ENCODE results near the gene SS18.

The SS18 gene

DNA sequence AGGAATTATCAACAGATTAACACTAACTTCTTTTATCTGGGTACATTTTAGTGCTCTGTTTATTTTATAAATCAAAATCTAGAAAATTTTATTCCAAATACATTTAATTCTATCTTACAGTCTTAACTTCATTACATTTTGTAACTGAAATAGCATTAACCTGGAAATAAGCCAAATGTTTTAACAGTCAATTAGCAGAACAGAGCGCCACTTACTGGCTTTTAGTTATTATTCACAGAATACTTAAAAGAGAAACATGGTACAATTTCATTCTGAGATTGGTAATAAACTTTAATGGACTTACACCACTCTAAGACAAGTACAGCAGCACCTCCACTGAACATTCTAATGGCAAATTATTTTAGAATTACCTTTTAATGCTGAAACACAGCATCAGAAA lies 38.6 kb downstream of the SS18 start:
- TF ChIP-seq, protein P1, sequence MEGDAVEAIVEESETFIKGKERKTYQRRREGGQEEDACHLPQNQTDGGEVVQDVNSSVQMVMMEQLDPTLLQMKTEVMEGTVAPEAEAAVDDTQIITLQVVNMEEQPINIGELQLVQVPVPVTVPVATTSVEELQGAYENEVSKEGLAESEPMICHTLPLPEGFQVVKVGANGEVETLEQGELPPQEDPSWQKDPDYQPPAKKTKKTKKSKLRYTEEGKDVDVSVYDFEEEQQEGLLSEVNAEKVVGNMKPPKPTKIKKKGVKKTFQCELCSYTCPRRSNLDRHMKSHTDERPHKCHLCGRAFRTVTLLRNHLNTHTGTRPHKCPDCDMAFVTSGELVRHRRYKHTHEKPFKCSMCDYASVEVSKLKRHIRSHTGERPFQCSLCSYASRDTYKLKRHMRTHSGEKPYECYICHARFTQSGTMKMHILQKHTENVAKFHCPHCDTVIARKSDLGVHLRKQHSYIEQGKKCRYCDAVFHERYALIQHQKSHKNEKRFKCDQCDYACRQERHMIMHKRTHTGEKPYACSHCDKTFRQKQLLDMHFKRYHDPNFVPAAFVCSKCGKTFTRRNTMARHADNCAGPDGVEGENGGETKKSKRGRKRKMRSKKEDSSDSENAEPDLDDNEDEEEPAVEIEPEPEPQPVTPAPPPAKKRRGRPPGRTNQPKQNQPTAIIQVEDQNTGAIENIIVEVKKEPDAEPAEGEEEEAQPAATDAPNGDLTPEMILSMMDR (conservative IDR thresholded peaks at IDR 0.05; ENCODE audit: low read depth, low read length) = no peak
- H3K4me3 ChIP-seq (ENCODE audit: low read depth, low read length) = no peak overlapping the region
- no peak for DNase-seq (ENCODE audit: low read depth)

DNA sequence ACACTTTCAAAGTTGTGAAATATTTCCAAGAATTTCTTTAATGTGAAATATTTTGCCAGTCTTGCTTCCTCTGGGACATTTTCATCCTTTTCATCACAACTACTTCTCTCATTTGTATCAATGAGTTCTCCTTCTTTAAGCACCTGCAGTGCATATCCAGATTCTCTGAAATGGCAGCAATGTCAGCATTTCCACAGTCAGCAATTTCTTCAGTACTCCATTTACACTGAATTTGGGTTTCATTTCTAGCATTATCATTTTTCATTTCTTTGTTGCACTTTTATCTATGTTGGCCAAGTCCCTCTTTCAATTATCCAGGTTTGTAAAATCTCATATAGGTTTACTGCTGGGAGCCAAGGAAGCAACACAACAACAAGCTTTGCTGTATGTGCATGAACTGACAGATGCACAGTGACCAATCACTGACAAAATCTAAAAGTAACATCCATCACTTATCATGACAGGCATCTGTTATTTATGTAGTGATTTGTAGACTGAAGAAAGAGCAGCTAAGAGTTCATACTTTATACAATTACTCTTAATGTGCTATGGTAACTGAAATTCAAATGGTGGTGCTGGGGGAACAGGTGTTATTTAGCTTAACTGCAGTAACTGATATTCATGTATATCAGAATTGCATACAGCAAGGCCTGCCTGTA lies 43.9 kb downstream of the SS18 start:
- TF ChIP-seq, protein P1 (conservative IDR thresholded peaks at IDR 0.05; ENCODE audit: low read depth, low read length) = no peak
- DNase-seq (ENCODE audit: low read depth) = no peak
- H3K4me3 ChIP-seq (ENCODE audit: low read depth, low read length) = no peak overlapping the region

DNA sequence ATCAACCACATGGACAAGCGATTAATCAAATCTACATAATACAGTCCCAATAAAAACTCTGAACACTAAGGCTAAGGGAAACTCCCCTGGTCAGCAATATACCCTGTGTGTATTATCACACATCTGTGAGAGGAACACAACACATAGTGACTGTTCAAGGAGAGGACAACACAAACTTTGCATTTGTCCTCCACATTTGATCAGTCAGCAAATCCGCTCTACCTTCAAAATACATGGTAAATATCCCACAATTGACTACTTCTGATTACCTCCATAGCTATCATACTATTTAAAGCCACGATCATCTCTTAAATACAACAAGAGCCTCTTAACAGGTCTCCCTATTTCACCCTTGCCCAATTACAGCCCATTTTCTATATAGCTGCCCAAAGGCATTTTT lies 45.6 kb downstream of the SS18 start:
- TF ChIP-seq, protein P1 (conservative IDR thresholded peaks at IDR 0.05; ENCODE audit: low read depth, low read length) = no peak
- DNase-seq (ENCODE audit: low read depth) = no peak
- no peak overlapping the region for H3K4me3 ChIP-seq (ENCODE audit: low read depth, low read length)

DNA sequence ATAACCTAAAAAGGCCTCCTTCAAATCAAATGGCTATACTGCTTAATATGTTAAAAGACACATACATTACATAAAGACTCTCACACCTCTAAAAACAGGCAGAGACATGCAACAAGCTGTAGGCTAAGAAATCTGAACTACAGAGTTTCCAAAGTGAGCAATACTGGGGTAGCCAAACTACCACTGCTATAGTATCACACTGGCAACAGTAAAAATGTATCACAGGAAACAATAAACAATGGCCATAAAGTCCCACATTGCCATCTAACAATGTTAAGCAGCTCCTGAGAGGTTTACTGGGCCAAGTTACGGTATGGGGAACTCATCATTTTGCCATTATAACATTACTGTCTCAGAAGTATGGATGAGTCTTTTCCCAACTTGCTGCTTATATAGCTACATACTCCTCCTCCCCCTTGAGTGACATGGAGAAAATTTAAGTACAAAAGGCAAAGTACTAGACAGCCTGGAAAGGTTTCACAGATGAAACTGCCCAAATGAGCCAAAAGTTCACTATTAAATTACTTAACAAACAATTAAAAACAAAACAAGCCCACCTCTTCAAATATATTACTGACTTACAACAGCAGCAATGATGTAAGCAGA lies 50.3 kb downstream of the SS18 start:
- TF ChIP-seq, protein P1 (conservative IDR thresholded peaks at IDR 0.05; ENCODE audit: low read depth, low read length) = no peak
- DNase-seq (ENCODE audit: low read depth) = no peak
- no peak overlapping the region for H3K4me3 ChIP-seq (ENCODE audit: low read depth, low read length)

DNA sequence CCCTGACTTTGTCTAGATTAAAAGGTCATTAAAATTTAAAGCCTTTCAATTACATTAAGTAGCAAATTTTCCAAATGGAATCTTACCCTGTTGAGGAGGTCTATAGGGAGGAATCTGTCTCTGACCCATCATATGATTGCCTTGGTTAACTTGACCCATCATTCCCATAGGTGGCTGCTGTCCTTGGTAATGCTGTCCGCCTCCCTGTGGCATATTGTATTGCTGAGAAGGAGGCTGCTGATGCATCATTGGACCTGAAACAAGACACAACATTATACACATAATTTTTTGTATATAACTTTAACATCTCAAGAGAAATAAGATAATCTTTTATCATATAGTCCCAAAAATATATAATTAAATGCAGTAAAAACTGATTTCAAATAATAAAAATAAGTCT lies 51.2 kb downstream of the SS18 start:
- TF ChIP-seq, protein P1 (conservative IDR thresholded peaks at IDR 0.05; ENCODE audit: low read depth, low read length) = no peak
- H3K4me3 ChIP-seq (ENCODE audit: low read depth, low read length) = no peak overlapping the region
- DNase-seq (ENCODE audit: low read depth) = no peak

DNA sequence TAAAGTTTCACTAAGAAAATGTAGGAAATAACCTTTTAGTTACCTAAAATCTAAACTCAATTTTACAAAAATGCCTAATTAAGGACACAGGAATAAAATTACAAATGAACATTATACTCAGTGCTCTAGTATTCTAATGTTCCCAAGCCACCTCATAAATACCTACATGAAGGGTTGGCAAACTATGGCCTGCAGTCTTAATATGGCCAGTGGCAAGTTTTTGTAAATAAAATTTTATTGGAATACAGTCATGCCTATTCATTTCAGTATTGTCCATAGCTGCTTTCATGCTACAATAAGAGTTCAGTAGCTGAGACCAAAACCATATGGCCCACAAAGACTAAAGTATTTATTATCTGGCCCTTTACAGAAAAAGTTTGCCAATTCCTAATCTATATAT lies 53.8 kb downstream of the SS18 start:
- DNase-seq (ENCODE audit: low read depth) = no peak
- TF ChIP-seq, protein P1 (conservative IDR thresholded peaks at IDR 0.05; ENCODE audit: low read depth, low read length) = no peak
- H3K4me3 ChIP-seq (ENCODE audit: low read depth, low read length) = no peak overlapping the region

Measured in choroid plexus epithelial cell (primary cell).